MM.1S (cell line): ENCODE results near the gene CCDC90B.

ENCODE experiments used
- CTCF ChIP-seq: fragments of 300-600 bp; sonication (generic); IDR thresholded peaks from 2 replicates; pipeline ENCODE4 v1.5.1; 2016; ENCODE audit warnings: antibody characterized with exemption, low read length, mixed read lengths
- EZH2 ChIP-seq: fragments of 300-600 bp; sonication (generic); optimal IDR thresholded peaks from 2 replicates; pipeline ENCODE3; 2017; ENCODE audit warnings: low read depth, mild to moderate bottlenecking, antibody characterized with exemption, low read length, mixed read lengths
- EZH2phosphoT487 ChIP-seq: fragments of 300-600 bp; sonication (generic); IDR thresholded peaks from 2 replicates; pipeline ENCODE4 v1.6.1; 2018; ENCODE audit warnings: antibody characterized with exemption, low read length

DNA sequence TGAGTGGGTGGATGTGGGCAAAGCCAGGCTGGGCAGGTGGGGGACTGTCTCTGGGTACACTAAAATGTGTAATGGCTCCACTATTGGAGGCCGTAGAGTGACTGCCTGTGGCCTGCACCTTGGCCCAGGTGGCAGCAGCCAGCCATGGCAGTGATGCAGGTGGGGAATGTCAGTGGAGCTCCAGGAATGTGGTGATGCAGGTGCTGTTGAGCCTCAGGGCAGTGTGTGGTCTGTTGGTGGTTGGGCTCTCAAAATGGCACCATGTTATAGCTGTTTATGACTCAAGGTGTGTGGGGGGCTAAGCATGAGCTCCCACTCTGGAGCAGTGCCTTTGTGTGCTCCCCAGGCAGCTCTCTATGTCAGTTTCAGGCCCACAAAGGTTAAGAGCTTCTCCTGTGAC lies 40.2 kb upstream of the CCDC90B start:
- TF ChIP-seq CTCF (no peak), EZH2 (no peak), EZH2phosphoT487 (no peak)
